Activated naive CD4-positive, alpha-beta T cell treated with Interleukin-2 at 50 U/mL for 16 hours (primary cell): Measurements from ENCODE around the gene DLGAP1.

Experiments
- DNase-seq: peaks from one replicate; pipeline ENCODE4 v3.0.0-alpha.2; 2020

The DLGAP1 gene

DNA sequence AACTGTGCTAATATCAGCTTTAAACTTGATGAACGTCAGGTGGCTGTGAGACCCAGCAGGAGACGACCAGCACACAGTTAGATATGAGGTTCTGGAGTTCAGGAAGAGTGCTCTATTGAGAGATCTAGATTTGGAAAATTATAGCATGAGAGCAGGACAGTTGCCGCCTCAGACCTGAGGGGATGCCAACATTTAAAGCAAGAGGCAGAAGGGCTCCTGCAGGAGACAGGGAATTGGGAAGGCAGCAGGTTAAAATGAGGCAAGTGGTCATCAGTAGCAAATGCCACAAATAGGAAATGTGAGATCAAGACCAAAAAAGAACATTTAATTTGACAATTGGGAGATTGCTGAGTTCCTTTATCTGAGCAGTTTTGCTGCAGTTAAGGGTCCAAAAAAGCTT lies 533.3 kb downstream of the DLGAP1 start:
- no peak for DNase-seq

DNA sequence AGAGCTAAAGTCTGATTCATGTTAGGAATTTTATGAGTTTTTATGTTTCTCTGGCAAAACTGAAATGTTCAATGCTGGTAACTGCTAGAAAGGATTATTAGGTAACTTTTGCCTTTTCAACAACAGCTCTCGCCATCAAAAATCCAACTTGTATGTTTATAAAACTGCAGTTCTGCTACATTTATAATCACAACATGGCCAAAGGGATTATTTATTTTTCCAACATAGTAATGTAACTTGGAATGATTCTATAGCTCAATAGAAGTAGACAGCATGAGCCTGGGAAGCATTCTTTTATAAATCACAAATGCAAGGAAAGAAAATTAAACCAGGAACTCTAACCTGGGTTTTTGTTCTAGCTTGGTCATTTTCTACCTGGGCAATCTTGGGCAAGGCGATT lies 534.3 kb downstream of the DLGAP1 start:
- no peak for DNase-seq

DNA sequence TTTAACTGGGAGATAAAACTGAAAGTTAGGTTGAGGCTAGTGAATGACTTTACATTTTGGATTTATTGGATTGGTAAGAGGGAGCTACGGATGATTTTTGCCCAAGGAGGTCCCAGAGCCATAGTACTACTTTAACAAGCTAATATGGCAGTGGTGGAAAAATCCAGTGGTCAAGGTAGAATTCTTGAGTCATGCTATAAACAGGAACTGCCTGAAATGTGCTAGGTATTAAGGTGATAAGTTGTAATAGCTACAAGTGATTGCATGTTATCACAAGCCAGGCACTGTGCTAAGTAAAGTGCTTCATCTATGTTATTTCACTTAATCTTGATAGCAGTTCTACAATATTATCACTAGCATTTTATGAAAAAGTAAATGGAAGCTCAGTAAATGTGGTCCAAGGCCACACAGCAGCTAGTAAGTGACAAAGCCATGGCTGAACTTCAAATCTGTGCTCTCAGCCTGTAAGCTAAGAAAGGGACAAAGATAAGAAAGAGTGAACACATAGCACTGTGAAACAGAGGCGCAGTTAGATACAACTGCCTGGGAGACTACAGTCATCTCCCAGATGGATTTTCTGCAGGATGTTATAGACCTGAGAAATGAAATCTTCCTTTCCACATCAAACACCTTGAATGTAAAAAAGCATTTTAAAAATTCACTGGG lies 535.6 kb downstream of the DLGAP1 start:
- DNase-seq: no peak

DNA sequence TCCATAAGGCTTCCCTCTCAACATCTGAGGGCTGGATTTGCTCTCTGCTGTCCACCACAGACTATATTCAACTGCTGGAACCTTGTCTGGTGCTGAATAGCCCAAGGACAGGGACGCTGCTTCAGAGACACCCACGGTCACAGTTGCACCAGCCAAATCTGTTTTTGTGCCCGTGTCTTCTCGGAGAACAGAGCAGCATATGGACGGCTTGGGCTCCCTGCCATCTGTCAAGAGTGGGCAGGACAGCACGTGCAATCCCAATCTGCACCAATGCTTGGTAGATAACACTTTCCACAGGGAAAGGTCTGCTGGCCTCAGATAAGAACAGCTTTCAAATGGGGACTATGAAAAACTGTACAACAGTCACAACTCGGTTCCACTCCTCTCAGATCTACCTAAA lies 539.0 kb downstream of the DLGAP1 start:
- DNase-seq: no peak

DNA sequence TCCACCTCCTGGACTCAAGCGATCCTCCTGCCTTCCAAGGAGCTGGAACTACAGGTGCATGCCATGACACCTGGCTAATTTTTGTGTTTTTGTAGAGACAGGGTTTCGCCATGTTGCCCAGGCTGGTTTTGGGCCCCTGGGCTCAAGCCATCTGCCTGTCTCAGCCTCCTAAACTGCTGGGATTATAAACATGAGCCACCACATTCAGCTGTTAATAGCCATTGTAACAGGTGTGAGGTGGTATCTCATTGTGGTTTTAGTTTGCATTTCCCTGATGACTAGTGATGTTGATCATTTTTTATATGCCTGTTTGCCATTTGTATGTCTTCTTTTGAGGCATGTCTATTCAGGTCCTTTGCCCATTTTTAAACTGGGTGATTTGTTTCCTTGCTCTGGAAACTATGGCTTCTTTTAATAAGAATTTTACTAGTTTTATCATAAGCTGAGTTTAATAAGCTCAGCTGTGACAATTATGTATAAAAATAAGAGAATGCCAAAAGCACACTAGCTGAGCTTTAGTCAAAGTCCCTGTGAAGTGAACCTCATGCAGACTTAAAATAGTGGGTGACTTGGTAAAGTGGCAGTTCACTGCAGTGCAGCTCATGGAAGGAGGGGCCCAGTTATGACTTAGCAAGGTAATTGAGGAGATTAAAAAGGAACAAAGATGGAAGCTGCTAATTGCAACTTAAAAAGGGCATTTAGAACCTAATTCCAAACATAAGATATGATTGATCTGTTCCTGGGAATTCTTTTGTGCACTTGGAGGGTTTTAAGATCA lies 540.1 kb downstream of the DLGAP1 start:
- DNase-seq: no peak

DNA sequence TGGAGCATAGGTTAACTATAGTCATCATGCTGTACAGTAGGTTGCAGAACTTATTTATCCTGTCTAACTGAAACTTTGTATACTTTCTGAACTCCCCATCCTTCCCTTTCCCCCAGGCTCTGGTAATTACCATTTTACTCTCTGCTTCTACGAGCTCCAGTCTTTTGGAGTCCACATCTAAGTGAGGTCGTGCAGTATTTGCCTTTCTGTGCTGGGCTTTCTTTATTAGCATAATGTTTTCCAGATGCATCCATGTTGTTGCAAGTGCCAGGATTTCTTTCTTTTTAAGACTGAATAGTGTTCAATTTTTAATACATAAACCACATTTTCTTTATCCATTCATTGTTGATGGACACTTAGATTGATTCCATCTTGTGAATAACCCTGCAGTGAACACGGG lies 541.0 kb downstream of the DLGAP1 start:
- no peak for DNase-seq

DNA sequence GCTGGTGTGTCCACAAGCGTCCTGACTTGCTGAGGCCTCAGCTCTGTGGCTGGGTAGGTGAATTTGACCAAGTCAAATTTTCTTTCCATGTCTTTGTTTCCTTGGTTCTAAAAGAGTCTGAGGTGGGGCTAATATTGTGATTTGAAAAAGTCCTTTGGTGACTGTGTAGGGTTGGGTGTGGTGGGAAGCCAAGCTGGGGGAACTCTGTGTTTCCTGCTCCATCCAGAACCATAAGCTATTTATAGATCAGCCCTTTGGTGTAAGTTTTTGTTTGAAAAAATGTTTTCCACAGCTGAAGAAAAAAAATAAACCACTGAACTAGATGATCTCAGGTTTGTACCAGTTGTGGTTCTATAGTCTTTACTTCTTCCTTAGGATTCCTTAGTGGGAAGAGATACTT lies 542.4 kb downstream of the DLGAP1 start:
- DNase-seq: no peak

DNA sequence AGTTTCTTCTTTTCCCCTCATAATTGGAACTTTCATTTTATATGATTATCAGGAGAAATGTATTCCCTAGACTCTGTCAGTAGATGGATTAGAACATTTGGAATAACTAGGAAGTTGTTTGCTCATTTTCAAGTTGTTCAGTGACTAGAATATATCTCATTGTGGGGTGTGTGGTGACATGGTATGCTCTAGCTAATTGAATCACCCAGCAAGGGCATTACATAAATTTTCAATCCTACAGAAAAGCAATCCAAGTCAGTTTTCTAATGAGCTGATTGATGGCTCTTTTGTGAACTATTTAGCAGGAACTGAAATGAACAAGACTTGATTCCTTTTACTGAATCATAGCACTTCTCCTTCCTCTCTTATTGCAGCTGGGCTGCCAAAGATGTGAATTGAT lies 543.7 kb downstream of the DLGAP1 start:
- DNase-seq: no peak

DNA sequence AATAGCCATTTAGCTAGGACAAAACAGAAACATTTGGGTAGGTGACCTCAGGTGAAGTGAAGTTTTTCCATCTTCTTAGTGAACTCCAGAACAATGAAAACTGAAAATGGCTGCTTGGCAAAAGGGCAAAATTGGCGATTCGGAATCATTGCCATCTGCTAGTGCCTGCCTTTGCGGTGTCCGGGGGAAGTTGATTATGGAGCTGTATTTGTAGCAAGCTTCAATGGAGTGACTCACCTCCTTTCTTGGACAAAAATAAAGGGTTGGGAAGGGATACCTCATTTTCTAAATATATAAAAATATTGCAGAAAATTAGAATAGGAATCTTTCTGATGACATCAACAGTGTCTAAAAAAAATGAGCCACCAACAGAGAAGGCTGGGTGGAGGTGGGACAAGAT lies 544.6 kb downstream of the DLGAP1 start:
- DNase-seq: no peak

DNA sequence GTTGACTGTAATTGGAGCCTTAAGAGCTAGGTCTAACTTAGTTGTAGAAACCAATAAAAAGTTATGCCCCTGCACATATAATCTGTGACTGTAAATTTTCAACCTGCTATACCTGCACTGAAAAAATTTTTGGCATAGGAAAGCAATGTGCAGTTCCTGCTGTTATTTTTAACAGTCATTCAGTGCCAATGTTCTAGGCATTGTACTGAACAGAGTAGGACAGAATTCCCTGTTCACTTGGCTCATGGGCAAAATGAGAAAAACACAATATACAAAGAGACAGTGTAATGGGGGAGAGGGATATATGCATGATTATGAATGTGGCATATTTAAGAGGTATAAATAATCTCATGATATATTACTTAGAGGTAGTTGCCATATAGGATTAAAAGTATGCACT lies 547.2 kb downstream of the DLGAP1 start:
- no peak for DNase-seq

DNA sequence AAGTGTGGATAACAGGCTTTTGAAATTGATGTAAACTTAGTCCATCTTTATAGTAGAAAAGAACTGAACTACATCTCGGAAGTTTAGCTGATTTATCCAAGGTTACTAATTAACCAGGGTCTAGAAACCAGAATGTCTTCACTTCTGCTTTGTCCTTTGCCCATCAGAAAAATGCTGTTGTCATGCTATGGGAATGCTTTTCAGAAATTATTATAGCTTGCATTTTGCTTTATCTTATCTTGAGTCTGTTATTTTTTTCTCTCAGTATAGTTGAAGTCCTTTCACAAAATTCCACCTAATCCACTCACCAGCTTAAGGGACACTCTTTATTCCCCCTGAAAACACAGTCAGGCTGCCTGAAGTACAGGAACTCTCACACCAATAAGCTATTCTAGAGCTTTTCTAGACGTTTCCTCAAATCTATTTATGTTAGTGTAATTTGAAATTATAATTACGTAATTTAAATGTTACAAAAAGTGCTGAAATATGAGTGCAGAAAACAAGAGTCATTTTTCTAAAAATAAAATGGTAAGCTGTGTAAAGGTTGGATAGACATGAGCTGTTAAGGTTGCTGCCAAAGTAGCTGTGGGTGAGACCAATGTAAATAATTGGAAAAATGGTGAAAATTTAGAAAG lies 548.9 kb downstream of the DLGAP1 start:
- DNase-seq: no peak

DNA sequence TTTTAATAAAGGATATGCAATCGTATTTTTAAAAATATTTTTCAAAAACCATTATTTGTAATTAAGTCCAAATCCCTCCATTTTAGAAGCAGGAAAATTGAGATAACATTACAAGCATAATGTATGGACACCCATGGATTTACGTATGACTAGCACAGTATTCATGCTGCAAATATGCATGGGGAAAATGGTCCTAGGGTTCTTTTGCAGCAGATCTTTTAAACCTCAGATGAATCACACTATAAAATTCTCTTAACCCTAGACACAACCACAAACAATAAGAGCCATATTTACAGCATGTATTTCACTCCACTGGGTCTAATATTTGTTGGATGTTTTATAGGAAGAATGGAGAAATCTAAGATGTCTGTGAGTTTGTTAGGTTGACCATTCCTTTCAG lies 551.8 kb downstream of the DLGAP1 start:
- DNase-seq: no peak

DNA sequence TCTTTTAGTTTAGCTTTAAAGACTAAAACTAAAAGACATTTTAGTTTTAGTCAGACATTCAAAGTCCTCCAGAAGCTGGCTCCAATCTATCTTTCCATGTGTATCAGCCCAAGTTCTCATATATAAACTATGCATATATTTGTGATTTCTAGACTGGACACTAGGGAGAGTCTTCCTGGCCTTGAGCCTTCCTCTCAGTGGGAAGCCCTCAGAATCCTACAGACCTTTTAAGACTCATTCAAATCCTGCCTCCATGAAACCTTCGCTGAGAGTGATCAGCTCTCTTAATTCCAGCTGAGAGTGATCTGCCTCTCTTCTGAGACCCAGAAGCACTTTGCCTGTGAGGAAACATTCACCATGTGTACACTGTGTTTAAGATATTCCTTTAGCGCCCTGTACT lies 552.4 kb downstream of the DLGAP1 start:
- DNase-seq: no peak

DNA sequence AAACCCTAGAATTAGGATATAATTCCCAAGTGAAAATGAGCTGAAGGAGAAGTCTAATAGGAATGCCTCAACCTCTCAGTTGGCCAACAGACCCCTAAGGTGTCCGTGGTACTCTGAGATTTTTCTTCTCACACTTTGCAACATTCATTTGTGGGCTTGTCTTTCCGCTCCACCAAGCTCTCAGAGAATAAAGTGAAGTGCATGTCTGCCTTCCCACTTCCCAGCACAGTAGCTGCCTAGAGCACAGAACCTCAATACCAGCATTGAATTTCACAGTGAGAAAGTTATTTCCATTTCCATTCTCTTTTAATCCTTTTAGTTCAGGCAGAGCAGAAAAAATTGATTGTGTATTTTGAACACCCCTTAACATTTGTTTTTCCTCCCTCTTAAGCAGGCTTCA lies 553.3 kb downstream of the DLGAP1 start:
- no peak for DNase-seq

DNA sequence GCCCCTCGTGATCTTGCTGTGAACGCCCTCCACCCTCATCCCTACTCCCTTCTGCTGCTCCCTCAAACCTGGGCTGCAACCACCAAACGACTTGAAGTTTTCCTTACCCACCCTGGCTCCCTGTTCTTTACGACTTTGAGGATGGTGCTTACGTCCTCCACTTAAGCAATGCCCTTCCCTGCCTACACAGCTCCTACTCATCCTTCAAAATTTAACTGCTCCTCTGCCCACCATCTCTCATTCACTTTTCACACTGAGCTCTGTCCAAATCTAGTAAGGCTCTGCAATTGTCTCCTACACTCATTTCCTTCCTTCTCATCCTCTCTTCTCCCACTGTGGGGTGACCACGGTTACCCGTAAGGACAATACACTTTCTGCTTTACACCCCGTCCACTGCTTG lies 554.1 kb downstream of the DLGAP1 start:
- no peak for DNase-seq

DNA sequence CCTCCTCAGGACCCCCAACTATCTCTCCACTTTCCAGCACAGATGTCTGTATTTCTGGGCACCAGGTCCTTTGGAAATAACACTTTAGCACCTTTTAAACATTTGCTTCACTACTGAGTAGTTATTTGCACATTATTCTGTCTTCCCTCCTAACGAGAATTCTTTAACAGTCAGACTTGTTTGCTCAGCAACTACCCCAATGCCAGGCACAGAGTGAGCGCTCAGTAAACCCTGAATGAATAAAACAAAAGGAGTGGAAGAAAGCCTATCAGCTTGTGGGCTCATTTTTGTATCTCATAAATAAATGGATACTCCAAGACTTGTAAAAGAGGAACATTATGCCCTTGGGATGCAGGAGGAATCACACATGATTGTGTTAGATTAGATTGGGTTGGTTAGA lies 554.8 kb downstream of the DLGAP1 start:
- DNase-seq: no peak

DNA sequence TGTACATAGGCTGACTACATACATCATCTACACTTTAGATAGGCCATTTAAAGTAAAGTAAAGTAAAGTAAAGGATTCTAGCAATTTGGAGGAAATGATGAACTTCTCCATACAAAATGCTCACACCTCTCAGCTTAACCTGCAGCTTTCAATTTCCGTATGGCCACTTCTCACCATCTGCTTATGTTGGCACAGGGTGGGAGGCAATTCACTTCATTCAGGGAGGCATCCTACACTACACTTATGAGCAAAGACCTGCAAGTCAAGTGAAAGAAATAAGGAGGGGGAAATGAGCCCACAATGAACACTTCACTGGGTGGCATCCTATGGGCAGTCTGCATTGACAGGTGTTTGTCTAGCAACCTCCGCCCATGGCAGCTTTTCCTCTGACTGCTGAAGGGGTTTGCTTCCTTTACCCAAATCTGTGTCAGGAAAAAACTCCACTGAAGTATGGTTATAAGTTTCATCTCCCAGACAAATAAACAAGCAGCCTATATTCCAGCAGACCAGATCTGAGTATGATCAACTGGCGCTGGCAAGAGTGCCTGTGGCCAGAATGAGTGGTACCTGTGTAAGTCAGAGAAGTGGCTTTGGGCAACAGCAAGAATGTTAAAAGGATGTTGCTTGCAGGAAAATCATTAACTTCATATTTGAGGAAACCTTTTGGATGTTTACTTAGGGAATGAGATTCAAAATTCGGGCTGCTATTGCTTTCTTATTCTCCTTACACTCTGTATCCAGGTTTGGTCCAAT lies 556.1 kb downstream of the DLGAP1 start:
- no peak for DNase-seq

DNA sequence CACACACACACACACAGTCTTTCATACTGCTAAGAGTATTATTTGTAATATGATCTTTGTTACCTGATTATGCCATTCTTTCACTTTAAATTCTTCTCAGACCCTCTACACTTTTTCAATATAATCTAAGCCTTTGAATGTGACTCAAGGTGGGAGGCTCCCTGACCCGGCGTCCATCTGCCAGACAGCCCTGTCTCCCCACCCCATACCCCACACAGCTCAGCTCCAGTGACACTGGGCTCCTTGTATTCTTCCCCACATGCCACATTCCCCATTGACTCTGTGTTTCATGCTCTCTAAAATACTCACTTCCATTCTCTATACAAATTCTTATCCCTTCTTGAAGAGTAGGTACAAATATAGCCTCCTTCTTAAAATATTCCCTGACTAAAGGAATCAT lies 563.0 kb downstream of the DLGAP1 start:
- no peak for DNase-seq

DNA sequence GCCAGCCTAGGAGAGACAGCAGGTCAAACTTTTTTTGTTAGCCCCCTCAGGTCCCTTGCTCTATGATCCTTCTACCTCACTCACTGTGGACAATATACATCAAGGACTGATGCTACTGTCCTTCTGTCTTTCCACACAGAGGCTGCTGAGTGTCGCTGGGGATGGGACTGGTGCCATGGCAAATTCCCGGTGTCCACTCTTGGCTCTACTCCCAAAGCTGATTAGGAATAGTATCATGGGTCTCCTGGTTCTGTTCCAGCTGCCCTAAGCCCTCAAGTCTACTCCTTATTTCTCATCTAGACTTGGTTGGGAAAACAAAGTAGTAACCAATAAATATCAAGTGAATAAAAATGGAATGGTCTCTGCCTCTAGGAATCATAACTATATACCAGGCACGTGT lies 563.9 kb downstream of the DLGAP1 start:
- DNase-seq: no peak

DNA sequence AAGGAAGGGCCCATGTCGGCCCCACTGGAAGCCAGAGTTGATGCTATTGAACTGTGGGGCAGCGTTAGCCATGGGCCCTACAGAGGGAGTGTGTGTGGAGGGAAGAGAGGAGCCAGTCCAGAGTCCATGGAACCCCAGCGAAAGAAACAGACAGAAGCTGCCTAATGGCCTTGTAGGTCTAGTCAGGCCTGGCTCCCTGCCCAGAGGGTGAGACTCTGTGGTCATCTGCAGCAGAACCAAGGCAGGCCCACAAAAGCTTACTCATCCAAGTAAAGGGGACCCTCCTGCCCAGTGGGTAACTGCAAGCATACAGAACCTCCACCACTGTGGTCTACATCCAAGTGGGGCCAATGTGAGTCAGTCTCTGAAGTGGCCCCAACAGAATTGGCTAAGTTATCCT lies 565.3 kb downstream of the DLGAP1 start:
- DNase-seq: no peak

DNA sequence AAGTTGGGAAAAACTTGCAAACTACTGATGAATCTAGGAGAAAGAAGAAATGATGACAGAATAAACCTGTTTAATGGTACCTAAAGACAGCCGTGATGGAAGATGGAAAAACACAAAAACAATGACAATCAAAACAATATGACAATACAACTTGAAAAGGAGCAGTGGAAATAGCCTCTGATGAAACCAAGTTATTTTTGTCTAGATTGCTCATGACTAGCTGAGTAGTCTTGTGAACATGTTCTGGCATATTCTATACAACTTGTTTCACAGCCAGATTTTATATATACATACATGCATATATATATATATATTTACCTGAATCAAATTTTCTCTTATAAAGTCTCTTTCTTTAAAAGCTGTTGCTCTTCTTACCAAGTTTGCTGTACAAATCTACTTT lies 566.0 kb downstream of the DLGAP1 start:
- DNase-seq: no peak

DNA sequence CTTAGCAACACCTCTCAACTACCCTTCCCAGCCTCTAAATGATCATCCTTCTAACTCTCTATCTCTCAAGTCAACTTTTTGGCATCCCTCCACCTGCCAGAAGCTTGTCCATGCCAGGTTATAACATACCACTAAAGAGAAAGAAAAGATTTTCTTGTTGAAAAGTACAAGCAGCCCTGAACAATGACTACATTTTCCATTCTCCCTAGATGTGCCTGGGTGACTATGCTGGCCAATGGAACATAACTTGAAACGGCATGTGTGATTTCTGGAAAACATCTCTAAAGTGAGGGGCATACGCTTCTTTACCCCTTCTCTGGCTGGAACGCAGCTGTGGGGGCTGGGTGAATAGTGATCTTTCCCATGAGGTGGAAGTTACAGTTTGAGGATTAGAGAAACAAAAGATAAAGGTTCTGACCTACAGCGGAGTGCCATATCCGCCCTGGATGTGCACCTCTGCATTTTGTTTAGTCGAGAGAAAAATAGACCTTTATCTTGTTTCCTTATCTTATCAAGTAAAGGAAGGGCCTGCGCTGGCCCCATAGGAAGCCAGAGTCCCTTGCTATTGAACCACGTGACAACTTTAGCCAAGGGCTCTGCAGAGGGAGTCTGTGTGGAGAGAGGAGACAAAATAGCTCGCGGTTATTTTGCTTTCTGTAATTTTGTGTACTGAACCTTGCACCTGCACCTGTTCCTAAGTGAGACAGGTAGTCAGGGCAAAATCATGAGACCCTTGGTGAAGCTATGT lies 568.4 kb downstream of the DLGAP1 start:
- no peak for DNase-seq

DNA sequence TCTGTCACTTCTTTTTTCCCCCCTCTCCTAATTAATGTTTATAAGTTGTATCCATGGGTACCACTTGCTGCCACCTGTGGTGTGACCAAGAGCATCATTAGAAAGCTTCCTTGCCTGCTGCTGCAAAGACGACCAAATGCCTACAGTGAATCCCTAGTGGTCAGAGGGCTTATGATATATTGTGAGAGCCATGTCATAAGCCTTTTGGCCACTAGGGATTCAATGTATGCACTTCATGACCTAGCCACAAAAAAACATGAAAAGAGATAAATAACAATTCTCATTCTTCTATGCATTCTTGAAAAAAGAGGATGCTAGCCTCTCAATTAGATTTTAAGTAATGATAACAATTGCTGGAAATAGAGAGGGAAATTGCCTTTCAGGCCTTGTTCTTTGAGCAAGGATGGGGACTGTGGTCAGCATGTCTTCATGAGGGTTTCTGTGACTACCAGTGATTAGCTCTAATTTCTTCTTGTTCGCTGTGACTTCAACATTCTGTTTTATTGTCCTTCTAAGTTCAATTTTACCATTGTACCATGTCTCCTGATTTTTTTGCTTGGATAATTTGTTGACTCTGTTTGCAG lies 569.8 kb downstream of the DLGAP1 start:
- DNase-seq: no peak
